ENCODE data around the gene BARHL2.

BARHL2 gene

GRCh38 chr1:90710579-90711536 lies 6.2 kb downstream of the BARHL2 start:
- no peak for DNase-seq (ENCODE audit: low spot score)

DNA sequence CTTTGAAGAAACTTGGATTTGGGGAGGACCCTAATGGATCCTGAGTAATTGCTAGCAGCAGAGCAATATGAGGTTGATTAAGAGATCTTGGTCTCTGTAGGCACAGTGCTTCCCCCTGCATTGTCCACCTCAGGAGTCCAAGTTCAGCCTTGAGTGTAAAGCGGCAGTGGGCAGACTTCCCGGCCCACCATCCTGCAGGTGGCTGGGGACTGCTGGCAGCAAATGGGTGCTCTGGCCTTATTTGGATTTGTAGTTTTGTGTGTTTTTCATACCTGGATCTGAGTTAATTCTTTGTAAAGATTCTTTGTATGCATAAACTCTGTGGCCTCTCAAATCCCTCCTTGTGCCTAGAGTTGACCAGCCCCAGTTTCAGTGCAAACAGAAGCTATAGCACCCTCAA lies 7.6 kb downstream of the BARHL2 start:
- DNase-seq (ENCODE audit: low spot score), result no peak

DNA sequence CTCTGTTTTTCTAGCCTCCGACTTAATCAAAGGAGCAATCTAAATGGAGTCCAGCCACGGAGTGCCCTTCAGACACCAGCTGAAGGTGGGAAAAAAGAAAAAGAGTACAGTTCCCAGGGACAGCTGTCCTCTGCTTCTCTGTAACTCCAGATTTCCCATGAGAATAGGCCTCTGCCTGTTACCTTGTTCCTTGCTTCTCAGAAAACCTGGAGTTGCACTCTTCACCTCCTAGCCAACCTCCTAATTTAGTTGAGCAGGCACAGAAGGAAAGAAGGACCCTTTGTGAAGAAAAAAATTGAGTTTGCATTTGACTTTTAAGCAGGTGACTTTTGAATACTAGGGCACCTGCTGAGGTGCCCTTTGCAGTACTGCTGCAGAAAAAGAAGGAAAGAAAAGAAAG lies 8.3 kb downstream of the BARHL2 start:
- DNase-seq (ENCODE audit: low spot score), result no peak

DNA sequence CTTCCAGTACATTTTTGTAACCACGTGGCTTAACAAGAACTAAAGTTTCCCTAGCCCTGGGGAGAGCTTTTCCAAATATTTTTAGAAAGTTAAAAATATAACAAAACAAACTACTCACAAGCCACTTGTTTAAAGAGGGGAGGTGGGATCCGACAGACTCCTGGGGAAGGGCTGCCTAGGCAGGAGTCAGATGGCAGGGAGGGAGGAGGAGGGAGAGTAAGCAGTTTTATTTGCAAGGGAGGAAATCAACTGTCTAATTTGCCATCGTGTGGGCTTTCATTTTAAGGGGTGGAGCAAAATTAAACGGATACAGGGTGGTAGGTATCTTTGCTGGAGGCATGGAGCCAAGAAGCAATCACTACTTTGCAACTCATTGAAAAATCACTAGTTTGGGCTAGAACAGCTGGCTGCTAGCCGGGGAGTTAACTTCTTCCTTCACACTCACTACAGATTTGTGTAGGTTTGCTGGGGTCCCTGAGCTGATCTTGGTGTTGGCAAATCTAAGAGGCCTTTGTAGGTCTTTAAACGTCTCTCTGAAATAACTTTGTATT lies 8.8 kb downstream of the BARHL2 start:
- no peak for DNase-seq (ENCODE audit: low spot score)

DNA sequence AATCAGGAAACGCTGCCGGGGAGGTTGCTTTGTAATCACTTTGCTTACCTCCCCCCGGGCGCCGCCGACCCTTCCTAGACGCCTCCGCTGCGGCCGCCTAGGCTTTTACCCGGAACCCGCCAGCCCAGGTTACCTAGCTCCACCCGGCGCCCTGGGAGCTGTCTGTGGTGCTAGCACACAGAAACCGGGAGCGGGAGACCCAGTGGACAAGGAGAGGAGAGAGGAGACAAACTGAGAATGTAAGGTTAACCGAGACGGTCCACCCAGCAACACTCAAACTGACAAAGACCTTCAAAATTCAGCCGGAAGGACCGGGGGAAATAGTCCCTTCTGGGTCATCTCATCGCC lies 9.8 kb downstream of the BARHL2 start:
- DNase-seq (ENCODE audit: low spot score), result no peak

- no peak for DNase-seq (ENCODE audit: low spot score)
These were observed 10.4 kb downstream of the BARHL2 start for GRCh38 chr1:90706437-90707362.

GRCh38 chr1:90705956-90706355 lies 11.1 kb downstream of the BARHL2 start:
- no peak for DNase-seq (ENCODE audit: low spot score)

GRCh38 chr1:90704817-90705216 lies 12.3 kb downstream of the BARHL2 start:
- DNase-seq (ENCODE audit: low spot score), result no peak

DNA sequence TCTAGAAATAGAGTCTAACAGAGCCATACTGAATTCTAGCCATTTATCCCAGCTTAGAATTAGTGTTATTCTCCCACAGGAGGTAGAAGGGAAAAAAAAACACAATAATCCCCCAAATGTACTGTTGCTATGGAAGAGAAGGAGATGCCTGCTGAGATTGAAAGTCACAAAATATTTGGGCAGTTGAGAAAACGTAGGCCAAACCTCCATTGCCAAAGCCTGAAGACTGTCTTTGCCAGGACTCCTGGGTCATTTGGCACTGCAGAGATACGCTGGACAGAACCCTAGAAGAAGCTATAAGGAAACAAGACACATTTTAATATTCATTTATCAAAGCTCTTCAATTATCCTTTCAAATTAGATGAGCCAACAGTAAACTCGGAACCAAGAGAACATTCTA lies 22.3 kb downstream of the BARHL2 start:
- no peak for DNase-seq (ENCODE audit: low spot score)

DNA sequence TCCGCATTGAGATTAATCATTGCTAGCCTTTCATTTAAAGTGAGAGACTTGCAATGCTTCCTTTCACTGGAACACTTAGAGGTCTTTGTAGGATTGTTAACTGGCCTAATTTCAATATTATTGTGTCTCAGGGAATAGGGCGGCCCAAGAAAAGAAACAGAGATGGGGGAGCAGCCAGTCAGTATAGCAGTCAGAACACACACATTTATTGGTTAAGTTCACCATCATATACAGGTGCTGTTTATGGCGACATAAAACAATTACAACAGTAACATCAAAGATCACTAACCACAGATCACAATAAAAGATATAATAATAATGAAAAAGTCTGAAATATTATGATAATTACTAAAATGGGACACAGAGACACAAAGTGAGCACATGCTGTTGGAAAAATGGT lies 29.4 kb downstream of the BARHL2 start:
- no peak for DNase-seq (ENCODE audit: low spot score)

- no peak for DNase-seq (ENCODE audit: low spot score)
These were observed 41.8 kb downstream of the BARHL2 start for GRCh38 chr1:90675161-90675847.

DNA sequence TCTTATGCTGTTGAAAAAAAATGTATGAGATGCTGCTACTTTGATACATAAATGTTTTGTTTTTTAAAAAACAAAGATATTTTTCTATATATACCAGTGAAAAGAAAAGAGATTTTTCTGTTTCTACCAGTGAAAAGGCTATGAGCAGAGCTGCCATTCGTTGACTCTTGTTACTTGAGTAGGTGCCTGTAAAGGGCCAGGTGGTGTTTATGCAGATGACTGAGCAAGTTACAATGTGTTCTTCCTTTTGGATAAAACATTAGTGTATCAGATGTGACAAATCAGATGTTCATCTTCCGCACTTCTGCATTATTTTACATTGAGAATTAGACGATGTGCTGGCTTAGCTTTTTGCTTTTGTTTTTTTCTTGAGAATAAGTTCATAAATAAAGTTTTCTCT lies 45.4 kb downstream of the BARHL2 start:
- DNase-seq (ENCODE audit: low spot score), result no peak

DNA sequence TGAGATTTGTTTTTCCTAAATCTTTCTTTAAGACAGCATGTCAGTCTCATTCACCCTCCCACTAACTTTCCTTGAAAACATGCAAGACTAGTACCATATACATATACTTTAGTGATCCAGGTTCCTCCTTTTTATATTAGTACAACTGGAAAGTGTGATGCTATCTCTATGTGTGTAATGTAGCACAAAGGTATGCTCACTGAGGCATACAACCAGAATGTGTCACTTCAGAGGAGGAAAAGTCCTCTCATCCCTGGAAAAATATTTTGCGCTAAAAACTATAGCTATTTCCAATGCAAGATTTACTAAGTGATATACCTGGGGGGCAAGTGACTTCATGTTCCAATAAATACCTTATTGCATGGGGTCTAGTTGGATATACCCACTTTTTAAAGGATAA lies 45.9 kb downstream of the BARHL2 start:
- no peak for DNase-seq (ENCODE audit: low spot score)
